ENCODE results near the gene MYO1F. TPM values are rescaled to one million over a fixed set of nuclear protein-coding genes. Genes with fewer than 3 reads are reported as not detected.

The MYO1F gene
- total and polyA plus RNA-seq, 2 of the 13 experiments (the other 11 are each of a cell fraction or from before 2014, with no cell fraction given): 0.09 to 0.13 TPM

DNA sequence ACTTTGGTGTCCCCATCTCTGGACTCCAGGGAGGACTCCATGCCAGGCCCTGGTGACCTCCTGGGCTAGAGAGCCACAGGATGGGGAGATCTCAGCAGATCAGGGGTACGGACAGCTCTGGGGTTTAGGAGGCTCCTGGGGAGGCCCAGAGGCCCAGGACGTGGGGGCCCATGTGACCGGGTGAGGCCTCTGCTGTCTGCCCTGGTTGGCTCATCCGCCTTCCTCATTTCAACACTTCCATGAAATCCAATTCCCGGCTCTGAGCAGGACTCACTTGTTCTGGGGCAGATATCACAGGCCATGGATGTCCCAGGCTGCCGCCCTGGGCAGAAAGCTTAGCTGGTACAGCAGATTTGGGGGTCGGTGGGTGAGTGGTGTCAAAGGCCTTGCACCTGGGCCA, 73.7 kb downstream of the MYO1F start (continued):
- TF ChIP-seq ZSCAN29 (CRISPR knock-in tag; conservative IDR thresholded peaks at IDR 0.05): no peak

DNA sequence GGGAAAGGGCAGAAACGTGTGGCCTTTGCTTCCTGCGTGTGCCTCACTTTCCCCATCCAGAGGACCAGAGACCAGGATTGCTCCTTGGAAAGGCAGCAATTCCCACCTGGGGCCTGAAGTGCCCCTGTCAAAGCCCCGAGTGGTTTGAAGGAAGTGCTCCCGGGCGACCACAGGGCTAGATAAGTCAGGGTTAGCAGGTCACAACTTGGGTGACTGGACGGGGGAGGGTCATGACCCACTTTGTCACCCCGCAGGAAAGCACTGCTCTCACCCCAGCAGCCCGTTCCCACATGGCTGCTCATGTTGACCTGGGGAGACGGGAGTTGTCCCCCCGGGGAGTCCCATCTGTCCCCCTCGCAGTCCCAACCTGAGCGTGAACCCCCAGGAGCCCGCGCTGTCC, 75.3 kb downstream of the MYO1F start:
- H3K4me1 ChIP-seq (ENCODE audit: insufficient read depth, low read length): peaks cover 37% of the 10 kb centered on the region
- no peaks in the 10 kb centered on the region for H3K36me3 ChIP-seq (replicated peaks in 1 of 2; ENCODE audit: control insufficient read depth in 1 of 2, insufficient read depth in 2 of 2, low read length in 2 of 2)
- H3K27me3 ChIP-seq (ENCODE audit: control insufficient read depth in 1 of 2, insufficient read depth in 2 of 2, low read length in 2 of 2): peaks cover 2 to 28% of the 10 kb centered on the region in 2 experiments; a peak in 3 of 5 replicates
- TF ChIP-seq ZNF720 (CRISPR knock-in tag; IDR thresholded peaks at IDR 0.05) (no peak), NFYC (CRISPR knock-in tag; IDR thresholded peaks at IDR 0.05) (no peak), ARNTL (CRISPR knock-in tag; IDR thresholded peaks at IDR 0.05) (no peak), MBNL3 (CRISPR knock-in tag; conservative IDR thresholded peaks at IDR 0.05) (no peak), ATF7-NPFF (CRISPR knock-in tag; IDR thresholded peaks at IDR 0.05; ENCODE audit: low read depth) (no peak), ZFP37 (CRISPR knock-in tag; IDR thresholded peaks at IDR 0.05; ENCODE audit: borderline replicate concordance) (no peak), ZSCAN22 (CRISPR knock-in tag; IDR thresholded peaks at IDR 0.05) (no peak), ZBTB25 (CRISPR knock-in tag; IDR thresholded peaks at IDR 0.05) (no peak), ZNF446 (CRISPR knock-in tag; IDR thresholded peaks at IDR 0.05) (no peak), ZNF263 (CRISPR knock-in tag; IDR thresholded peaks at IDR 0.05) (no peak), ZSCAN30 (CRISPR knock-in tag; IDR thresholded peaks at IDR 0.05) (no peak), FOXJ3 (CRISPR knock-in tag; IDR thresholded peaks at IDR 0.05; ENCODE audit: borderline replicate concordance) (no peak), ZNF839 (CRISPR knock-in tag; IDR thresholded peaks at IDR 0.05; ENCODE audit: borderline replicate concordance) (no peak), HOXA5 (CRISPR knock-in tag; IDR thresholded peaks at IDR 0.05) (no peak), CENPT (CRISPR knock-in tag; IDR thresholded peaks at IDR 0.05; ENCODE audit: low read depth) (no peak)
- TF ChIP-seq, protein P1, sequence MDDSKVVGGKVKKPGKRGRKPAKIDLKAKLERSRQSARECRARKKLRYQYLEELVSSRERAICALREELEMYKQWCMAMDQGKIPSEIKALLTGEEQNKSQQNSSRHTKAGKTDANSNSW (CRISPR knock-in tag; IDR thresholded peaks at IDR 0.05; ENCODE audit: borderline replicate concordance): no peak
- TF ChIP-seq, protein P2, sequence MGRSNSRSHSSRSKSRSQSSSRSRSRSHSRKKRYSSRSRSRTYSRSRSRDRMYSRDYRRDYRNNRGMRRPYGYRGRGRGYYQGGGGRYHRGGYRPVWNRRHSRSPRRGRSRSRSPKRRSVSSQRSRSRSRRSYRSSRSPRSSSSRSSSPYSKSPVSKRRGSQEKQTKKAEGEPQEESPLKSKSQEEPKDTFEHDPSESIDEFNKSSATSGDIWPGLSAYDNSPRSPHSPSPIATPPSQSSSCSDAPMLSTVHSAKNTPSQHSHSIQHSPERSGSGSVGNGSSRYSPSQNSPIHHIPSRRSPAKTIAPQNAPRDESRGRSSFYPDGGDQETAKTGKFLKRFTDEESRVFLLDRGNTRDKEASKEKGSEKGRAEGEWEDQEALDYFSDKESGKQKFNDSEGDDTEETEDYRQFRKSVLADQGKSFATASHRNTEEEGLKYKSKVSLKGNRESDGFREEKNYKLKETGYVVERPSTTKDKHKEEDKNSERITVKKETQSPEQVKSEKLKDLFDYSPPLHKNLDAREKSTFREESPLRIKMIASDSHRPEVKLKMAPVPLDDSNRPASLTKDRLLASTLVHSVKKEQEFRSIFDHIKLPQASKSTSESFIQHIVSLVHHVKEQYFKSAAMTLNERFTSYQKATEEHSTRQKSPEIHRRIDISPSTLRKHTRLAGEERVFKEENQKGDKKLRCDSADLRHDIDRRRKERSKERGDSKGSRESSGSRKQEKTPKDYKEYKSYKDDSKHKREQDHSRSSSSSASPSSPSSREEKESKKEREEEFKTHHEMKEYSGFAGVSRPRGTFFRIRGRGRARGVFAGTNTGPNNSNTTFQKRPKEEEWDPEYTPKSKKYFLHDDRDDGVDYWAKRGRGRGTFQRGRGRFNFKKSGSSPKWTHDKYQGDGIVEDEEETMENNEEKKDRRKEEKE (IDR thresholded peaks at IDR 0.05): no peak
- H3K27ac ChIP-seq (ENCODE audit: extremely low read length, insufficient read depth, low read length): no peak overlapping the region
- DNase-seq (ENCODE audit: low spot score): no peak
- WGBS (ENCODE audit: low lambda C conversion rate): 3% methylated on average over 5 of the region's 14 CpGs
- H3K9ac ChIP-seq (ENCODE audit: insufficient read depth, low read depth, low read length): no peak overlapping the region
- POLR2A ChIA-PET: no interaction called here
- CTCF ChIA-PET (ENCODE audit: low intra/inter-chr PET ratio, low total read pairs): no interaction called here
- no peaks in the 10 kb centered on the region for H3K79me2 ChIP-seq (ENCODE audit: insufficient read depth, low read length)
- no peak overlapping the region for H3K4me2 ChIP-seq (ENCODE audit: low read depth, low read length)
- no peak for FAIRE-seq
- in situ Hi-C loops (cut with HindIII; ENCODE audit: extremely low pct_ligation_motif_present, low pct_unique_long_range_greater_than_20kb) (no loop called here), intact Hi-C loops (cut with micrococcal nuclease; ENCODE audit: unreplicated experiment) (no loop called here)
- no peak overlapping the region; a peak in 1 of 6 replicates for H3K4me3 ChIP-seq (replicated peaks in 1 of 3; ENCODE audit: insufficient read depth in 1 of 3, low read depth in 2 of 3, low read length in 3 of 3)
- H3K9me3 ChIP-seq (ENCODE audit: low read length): no peaks in the 10 kb centered on the region
- H2AFZ ChIP-seq (ENCODE audit: low read length): no peak overlapping the region
- no TSS peak for BruUV-seq (replicated peaks)
- ATAC-seq: no peak
- no peaks in the 10 kb centered on the region for H4K20me1 ChIP-seq (ENCODE audit: insufficient read depth, low read length)

Measured in HepG2 (cell line).